Measurements from ENCODE around the gene AUP1.
A peak's percentile ranks its signal among the peaks of the same experiment; 100 is the strongest.

Gene AUP1

DNA sequence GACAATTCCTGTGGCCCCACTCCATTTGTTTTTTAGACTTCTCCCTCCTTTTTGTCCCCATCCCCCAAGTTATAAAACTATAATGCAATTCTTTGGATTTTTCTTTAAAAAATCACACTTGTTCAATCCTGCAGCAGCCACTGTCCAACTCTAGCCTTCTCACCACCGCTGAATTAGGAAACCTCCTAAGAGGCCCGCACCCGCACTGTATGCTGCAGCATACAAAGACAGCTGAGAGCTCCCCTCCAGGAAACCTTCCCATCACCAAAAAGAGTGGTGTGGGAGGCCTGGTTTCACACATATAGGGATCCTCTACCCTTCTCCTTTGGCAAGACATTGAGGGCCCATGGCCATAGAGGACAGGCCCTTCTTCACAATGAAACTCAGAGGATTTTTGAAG, 24.9 kb downstream of the AUP1 start:
- H3K4me3 ChIP-seq (ENCODE audit: low read depth, low read length), result no peak overlapping the region
- POLR2A ChIA-PET, result interaction anchor here (1.5 kb wide), 1 partner anchor 27 kb away, joined by 11 read pairs; no protein-coding TSS in a partner anchor
- no peak for DNase-seq (ENCODE audit: low read depth, low spot score)
- TF ChIP-seq, protein P1, sequence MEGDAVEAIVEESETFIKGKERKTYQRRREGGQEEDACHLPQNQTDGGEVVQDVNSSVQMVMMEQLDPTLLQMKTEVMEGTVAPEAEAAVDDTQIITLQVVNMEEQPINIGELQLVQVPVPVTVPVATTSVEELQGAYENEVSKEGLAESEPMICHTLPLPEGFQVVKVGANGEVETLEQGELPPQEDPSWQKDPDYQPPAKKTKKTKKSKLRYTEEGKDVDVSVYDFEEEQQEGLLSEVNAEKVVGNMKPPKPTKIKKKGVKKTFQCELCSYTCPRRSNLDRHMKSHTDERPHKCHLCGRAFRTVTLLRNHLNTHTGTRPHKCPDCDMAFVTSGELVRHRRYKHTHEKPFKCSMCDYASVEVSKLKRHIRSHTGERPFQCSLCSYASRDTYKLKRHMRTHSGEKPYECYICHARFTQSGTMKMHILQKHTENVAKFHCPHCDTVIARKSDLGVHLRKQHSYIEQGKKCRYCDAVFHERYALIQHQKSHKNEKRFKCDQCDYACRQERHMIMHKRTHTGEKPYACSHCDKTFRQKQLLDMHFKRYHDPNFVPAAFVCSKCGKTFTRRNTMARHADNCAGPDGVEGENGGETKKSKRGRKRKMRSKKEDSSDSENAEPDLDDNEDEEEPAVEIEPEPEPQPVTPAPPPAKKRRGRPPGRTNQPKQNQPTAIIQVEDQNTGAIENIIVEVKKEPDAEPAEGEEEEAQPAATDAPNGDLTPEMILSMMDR (IDR thresholded peaks at IDR 0.05; ENCODE audit: insufficient read depth, low read length, missing control alignments), result no peak
- CTCF ChIA-PET, result interaction anchor here (0.6 to 13.6 kb wide), 5 partner anchors 22 to 139 kb away, joined by 3 to 202 read pairs (median 14); partner anchors contain the start of genes CCDC142 and TTC31

GRCh38 chr2:74503506-74504475, 25.7 kb downstream of the AUP1 start:
- peak overlapping the region; percentile 64 for H3K4me3 ChIP-seq (ENCODE audit: low read depth, low read length)
- no peak for DNase-seq (ENCODE audit: low read depth, low spot score)
- TF ChIP-seq, protein P1 (IDR thresholded peaks at IDR 0.05; ENCODE audit: insufficient read depth, low read length, missing control alignments), result no peak
- POLR2A ChIA-PET, result interaction anchor here (0.6 to 1.5 kb wide), 7 partner anchors 21 to 86 kb away, joined by 3 to 11 read pairs (median 3); partner anchors contain the start of genes AUP1, CCDC142, DQX1 and HTRA2
- CTCF ChIA-PET, result interaction anchor here (0.6 to 13.6 kb wide), 6 partner anchors 9 to 140 kb away, joined by 3 to 202 read pairs (median 8); partner anchors contain the start of genes CCDC142 and TTC31

- DNase-seq (ENCODE audit: low read depth, low spot score), result no peak
- TF ChIP-seq, protein P1 (IDR thresholded peaks at IDR 0.05; ENCODE audit: insufficient read depth, low read length, missing control alignments), result peak; percentile 55
- POLR2A ChIA-PET, result interaction anchor here (0.6 to 1.5 kb wide), 7 partner anchors 20 to 87 kb away, joined by 3 to 11 read pairs (median 3); partner anchors contain the start of genes AUP1, CCDC142, DQX1 and HTRA2
- peak overlapping the region; percentile 64 for H3K4me3 ChIP-seq (ENCODE audit: low read depth, low read length)
- CTCF ChIA-PET, result interaction anchor here (1.0 to 13.6 kb wide), 4 partner anchors 10 to 84 kb away, joined by 3 to 202 read pairs (median 20); partner anchors contain the start of genes CCDC142 and TTC31
Measured at GRCh38 chr2:74502720-74503505, 26.6 kb downstream of the AUP1 start.

GRCh38 chr2:74502147-74502719, 27.3 kb downstream of the AUP1 start:
- CTCF ChIA-PET, result interaction anchor here (1.2 to 13.6 kb wide), 4 partner anchors 9 to 85 kb away, joined by 3 to 202 read pairs (median 22); partner anchors contain the start of genes CCDC142 and TTC31
- no peak for DNase-seq (ENCODE audit: low read depth, low spot score)
- POLR2A ChIA-PET, result no interaction called here
- peak overlapping the region; percentile 64 for H3K4me3 ChIP-seq (ENCODE audit: low read depth, low read length)
- TF ChIP-seq, protein P1 (IDR thresholded peaks at IDR 0.05; ENCODE audit: insufficient read depth, low read length, missing control alignments), result no peak

DNA sequence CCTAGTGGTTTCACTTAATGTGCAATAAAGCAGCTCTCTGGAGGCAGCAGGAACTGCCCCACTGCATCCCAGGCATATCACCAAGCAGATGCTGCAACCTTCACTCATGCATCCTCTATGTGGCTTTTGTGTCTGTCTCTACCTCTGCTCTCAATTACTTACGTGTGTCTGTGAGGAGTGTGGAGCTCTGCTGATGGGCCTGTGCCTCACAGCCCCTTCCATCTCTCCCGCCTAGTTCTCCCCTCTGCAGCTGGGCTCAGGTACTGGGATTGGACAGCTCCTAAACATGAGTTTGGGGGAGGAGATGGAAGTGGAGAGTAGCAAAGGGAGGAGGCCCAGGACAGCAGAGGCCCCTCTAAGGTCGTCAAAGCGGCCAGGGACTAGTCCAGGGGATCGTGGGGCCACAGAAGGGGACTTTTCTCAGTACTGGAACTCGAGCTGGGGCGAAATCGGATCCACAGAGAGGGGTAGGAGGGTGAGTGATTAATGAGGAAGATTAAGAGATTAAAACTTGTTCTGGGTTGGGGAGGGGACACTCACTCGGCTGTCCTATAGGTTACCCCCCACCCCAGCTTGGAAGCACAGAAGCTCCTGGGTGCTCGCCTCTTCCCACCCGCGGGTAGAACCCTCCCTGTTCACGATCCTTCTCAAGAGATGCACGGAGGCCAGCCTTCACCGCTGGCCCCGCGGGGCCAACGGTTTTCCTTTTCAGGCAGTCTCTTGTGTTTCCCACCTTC, 28.0 kb downstream of the AUP1 start:
- DNase-seq (ENCODE audit: low read depth, low spot score), result no peak
- H3K4me3 ChIP-seq (ENCODE audit: low read depth, low read length), result peak overlapping the region; percentile 29; the same call in 1 of the 2 replicates
- TF ChIP-seq, protein P1 (IDR thresholded peaks at IDR 0.05; ENCODE audit: insufficient read depth, low read length, missing control alignments), result no peak
- CTCF ChIA-PET, result interaction anchor here (0.7 to 13.6 kb wide), 4 partner anchors 8 to 85 kb away, joined by 3 to 202 read pairs (median 16); partner anchors contain the start of genes CCDC142 and TTC31
- POLR2A ChIA-PET, result no interaction called here

All from AG04449 (cell line).